Measurements from ENCODE around the gene OTOG. TPM values are rescaled to one million over a fixed set of nuclear protein-coding genes. Genes with fewer than 3 reads are reported as not detected.
"Not testable (repeated sequence)": the region's sequence is repeated elsewhere in the genome, so short reads cannot be mapped to it uniquely, and the experiment has no call there.

The OTOG gene
- total RNA-seq, 4 donors from 2014 or later = not detected

GRCh38 chr11:17611503-17612220 is 64.6 kb downstream of the OTOG start:
- DNase-seq (ENCODE audit: low spot score in 2 of 2) = peak in 1 of 2 donors; percentile 71
- 86 to 90% methylated on average over 9 to 13 of the region's 13 CpGs for WGBS, 2 donors
- TF ChIP-seq POLR2A (IDR thresholded peaks at IDR 0.05) (no peak), CTCF (IDR thresholded peaks at IDR 0.05) (no peak)
- intact Hi-C loops (cut with DNase I; ENCODE audit: low total_unique reads) = no loop called here
- no peak overlapping the region for H3K4me3 ChIP-seq (ENCODE audit: low read depth, poor library complexity, severe bottlenecking)

- TF ChIP-seq CTCF (IDR thresholded peaks at IDR 0.05) (no peak), POLR2A (IDR thresholded peaks at IDR 0.05) (no peak)
- peak in 1 of 2 donors; percentile 66 for DNase-seq (ENCODE audit: low spot score in 2 of 2)
- no peak overlapping the region for H3K4me3 ChIP-seq (ENCODE audit: low read depth, poor library complexity, severe bottlenecking)
- WGBS, 2 donors = 82% methylated on average over 18 of the region's 18 CpGs
- intact Hi-C loops (cut with DNase I; ENCODE audit: low total_unique reads) = no loop called here
Observed at GRCh38 chr11:17612221-17613188, 65.4 kb downstream of the OTOG start.

DNA sequence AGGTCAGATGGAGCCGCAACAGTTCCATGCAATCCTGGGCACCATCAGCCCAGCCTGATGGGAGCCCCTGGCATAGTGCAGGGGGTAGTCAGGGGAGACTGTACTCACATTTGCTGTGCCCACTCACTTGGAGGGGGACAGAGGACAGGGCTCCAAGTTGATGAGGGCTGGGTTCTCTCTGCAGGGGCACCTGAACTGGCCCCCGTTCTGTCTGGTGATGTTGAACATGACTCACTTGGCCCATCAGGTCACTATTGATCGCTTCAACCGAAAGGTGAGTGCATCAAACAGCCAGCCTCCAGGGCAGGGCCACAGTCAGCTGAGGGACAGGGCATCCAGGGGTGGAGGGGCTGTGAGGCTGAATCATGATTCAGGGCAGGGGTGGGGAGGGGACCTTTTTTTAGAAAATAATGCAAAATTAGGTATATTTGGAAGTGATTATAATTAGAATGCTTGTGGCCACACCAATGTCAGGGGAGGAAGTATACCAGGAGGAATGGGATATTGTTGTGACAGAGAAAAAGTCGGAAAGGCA is 66.4 kb downstream of the OTOG start:
- no peak overlapping the region for H3K4me3 ChIP-seq (ENCODE audit: low read depth, poor library complexity, severe bottlenecking)
- intact Hi-C loops (cut with DNase I; ENCODE audit: low total_unique reads) = no loop called here
- TF ChIP-seq CTCF (IDR thresholded peaks at IDR 0.05) (no peak), POLR2A (IDR thresholded peaks at IDR 0.05) (no peak)
- 84 to 87% methylated on average over 5 of the region's 5 CpGs for WGBS, 2 donors
- peak in 1 of 2 donors; percentile 72 for DNase-seq (ENCODE audit: low spot score in 2 of 2)

DNA sequence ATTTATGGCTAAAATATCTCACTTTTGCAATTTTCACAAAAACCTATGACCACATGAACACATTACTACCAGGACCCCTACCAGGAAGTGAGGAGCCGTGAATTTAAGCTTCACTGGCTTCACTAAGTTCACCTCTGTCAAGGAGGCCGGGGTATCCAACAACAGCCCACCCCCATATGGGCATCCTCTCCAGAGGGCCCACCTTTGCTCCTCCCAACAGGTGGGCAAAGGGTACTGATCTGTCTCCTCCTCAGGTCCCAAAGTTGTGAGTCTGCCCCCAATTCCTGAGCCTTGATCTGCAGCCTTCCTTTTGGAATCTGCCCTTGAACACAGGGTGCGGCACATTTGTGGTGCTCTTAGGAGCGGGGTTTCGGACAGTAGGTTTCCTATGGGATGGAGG is 66.9 kb downstream of the OTOG start:
- TF ChIP-seq POLR2A (IDR thresholded peaks at IDR 0.05) = no peak
- no peak for TF ChIP-seq CTCF (IDR thresholded peaks at IDR 0.05)
- WGBS, 2 donors = 93 to 97% methylated on average over 5 of the region's 5 CpGs
- intact Hi-C loops (cut with DNase I; ENCODE audit: low total_unique reads) = no loop called here
- H3K4me3 ChIP-seq (ENCODE audit: low read depth, poor library complexity, severe bottlenecking) = no peak overlapping the region
- peak in 1 of 2 donors; percentile 23 for DNase-seq (ENCODE audit: low spot score in 2 of 2)

DNA sequence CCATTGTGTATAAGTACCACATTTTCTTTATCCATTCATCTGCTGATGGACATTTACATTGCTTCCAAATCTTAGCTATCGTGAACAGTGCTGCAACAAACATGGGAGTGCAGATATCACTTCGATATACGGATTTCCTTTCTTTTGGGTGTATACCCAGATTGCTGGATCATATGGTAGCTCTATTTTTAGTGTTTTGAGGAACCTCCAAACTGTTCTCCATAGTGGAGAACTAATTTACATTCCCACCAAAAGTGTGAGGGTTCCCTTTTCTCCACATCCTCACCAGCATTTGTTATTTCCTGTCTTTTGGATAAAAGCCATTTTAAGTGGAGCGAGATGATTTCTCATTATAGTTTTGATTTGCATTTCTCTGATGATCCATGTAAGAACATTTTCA is 75.7 kb downstream of the OTOG start:
- DNase-seq (ENCODE audit: low spot score in 2 of 2); intact Hi-C loops (cut with DNase I; ENCODE audit: low total_unique reads); H3K4me3 ChIP-seq (ENCODE audit: low read depth, poor library complexity, severe bottlenecking): not testable (repeated sequence)
- WGBS, 2 donors = 89 to 91% methylated on average over 4 of the region's 4 CpGs

DNA sequence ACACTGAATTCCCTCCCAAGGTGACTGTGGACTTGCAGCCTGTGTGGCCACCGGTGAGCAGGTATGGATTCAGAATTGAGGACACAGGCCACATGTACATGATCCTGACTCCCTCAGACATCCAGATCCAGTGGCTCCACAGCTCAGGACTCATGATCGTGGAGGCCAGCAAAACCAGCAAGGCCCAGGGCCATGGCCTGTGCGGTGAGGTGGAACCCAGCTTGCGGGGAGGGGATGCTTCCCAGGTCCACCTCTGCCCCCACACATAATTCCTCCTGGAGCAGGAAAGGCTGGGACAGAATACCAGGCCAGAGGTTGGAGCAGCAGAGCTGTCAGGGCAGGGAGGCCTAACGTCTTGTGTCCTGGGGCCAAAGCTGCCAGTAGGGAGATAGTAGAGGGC is 82.1 kb downstream of the OTOG start:
- 76 to 87% methylated on average over 5 of the region's 5 CpGs for WGBS, 2 donors
- peak in 1 of 2 donors; percentile 9 for DNase-seq (ENCODE audit: low spot score in 2 of 2)
- no peak for TF ChIP-seq CTCF (IDR thresholded peaks at IDR 0.05)
- no peak overlapping the region for H3K4me3 ChIP-seq (ENCODE audit: low read depth, poor library complexity, severe bottlenecking)
- intact Hi-C loops (cut with DNase I; ENCODE audit: low total_unique reads) = no loop called here

All from lower leg skin (tissue), 4 donors.